ENCODE measurements around the gene DUSP11. TPM values are rescaled to one million over a fixed set of nuclear protein-coding genes. Genes with fewer than 3 reads are reported as not detected.

The DUSP11 gene
- total and polyA plus RNA-seq, 2 of the 13 experiments (the other 11 are each of a cell fraction or from before 2014, with no cell fraction given): 30.5 to 36.2 TPM

DNA sequence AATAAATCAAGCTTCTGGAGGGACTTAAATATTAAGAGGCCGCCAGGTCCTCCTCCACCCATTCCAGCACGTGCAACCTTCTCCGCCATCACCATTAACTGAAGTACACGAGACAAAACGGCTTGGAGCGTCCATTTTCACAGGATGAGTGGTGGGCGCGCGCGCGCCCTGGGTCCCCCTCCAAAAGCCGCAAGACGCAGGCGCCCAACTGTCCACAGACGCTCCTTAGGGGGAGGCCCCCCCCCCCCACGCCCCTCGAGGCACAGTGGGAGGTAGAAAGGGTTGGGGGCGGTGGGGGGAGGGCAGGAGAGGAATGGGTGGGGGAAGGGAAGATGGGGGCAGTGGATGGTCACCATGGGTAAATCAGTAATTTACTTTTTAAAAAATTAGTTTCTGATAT, 38.4 kb upstream of the DUSP11 start (continued):
- TF ChIP-seq, protein P1, sequence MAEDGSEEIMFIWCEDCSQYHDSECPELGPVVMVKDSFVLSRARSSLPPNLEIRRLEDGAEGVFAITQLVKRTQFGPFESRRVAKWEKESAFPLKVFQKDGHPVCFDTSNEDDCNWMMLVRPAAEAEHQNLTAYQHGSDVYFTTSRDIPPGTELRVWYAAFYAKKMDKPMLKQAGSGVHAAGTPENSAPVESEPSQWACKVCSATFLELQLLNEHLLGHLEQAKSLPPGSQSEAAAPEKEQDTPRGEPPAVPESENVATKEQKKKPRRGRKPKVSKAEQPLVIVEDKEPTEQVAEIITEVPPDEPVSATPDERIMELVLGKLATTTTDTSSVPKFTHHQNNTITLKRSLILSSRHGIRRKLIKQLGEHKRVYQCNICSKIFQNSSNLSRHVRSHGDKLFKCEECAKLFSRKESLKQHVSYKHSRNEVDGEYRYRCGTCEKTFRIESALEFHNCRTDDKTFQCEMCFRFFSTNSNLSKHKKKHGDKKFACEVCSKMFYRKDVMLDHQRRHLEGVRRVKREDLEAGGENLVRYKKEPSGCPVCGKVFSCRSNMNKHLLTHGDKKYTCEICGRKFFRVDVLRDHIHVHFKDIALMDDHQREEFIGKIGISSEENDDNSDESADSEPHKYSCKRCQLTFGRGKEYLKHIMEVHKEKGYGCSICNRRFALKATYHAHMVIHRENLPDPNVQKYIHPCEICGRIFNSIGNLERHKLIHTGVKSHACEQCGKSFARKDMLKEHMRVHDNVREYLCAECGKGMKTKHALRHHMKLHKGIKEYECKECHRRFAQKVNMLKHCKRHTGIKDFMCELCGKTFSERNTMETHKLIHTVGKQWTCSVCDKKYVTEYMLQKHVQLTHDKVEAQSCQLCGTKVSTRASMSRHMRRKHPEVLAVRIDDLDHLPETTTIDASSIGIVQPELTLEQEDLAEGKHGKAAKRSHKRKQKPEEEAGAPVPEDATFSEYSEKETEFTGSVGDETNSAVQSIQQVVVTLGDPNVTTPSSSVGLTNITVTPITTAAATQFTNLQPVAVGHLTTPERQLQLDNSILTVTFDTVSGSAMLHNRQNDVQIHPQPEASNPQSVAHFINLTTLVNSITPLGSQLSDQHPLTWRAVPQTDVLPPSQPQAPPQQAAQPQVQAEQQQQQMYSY (CRISPR knock-in tag; IDR thresholded peaks at IDR 0.05): no peak

DNA sequence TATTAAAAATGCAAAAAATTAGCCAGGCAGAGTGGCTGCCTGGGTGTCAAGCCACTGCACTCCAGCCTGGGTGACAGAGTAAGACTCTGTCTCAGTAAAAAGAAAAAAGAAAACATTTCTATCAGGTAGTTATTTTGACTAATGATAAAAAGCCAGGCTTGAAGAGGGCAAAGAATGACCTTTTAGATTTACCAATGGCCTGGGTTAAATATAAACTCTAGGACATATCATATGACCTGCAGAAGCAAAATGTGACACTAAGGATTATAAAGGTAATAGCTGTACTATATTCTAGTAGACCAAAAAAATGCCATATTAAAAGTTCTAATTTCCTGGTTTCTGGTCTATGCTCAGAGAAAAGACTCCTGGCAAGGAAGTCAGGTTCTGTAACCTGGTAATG, 32.7 kb upstream of the DUSP11 start:
- no peak overlapping the region for H3K27ac ChIP-seq (ENCODE audit: extremely low read length, insufficient read depth, low read length)
- no peak overlapping the region for H3K4me2 ChIP-seq (ENCODE audit: low read depth, low read length)
- H2AFZ ChIP-seq (ENCODE audit: low read length): no peak overlapping the region
- H3K27me3 ChIP-seq (ENCODE audit: control insufficient read depth in 1 of 2, insufficient read depth in 2 of 2, low read length in 2 of 2): peaks cover 0 to 15% of the 10 kb centered on the region in 2 experiments; a peak in 3 of 5 replicates
- H3K4me1 ChIP-seq (ENCODE audit: insufficient read depth, low read length): peaks cover 10% of the 10 kb centered on the region; the same call in 1 of the 2 replicates
- H4K20me1 ChIP-seq (ENCODE audit: insufficient read depth, low read length): no peaks in the 10 kb centered on the region
- no TSS peak for BruUV-seq (replicated peaks)
- TF ChIP-seq, protein P2, sequence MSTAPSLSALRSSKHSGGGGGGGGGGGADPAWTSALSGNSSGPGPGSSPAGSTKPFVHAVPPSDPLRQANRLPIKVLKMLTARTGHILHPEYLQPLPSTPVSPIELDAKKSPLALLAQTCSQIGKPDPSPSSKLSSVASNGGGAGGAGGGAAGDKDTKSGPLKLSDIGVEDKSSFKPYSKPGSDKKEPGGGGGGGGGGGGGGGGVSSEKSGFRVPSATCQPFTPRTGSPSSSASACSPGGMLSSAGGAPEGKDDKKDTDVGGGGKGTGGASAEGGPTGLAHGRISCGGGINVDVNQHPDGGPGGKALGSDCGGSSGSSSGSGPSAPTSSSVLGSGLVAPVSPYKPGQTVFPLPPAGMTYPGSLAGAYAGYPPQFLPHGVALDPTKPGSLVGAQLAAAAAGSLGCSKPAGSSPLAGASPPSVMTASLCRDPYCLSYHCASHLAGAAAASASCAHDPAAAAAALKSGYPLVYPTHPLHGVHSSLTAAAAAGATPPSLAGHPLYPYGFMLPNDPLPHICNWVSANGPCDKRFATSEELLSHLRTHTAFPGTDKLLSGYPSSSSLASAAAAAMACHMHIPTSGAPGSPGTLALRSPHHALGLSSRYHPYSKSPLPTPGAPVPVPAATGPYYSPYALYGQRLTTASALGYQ (CRISPR knock-in tag; IDR thresholded peaks at IDR 0.05): no peak
- TF ChIP-seq CAMTA2 (CRISPR knock-in tag; IDR thresholded peaks at IDR 0.05; ENCODE audit: borderline replicate concordance) (no peak), KAT8 (CRISPR knock-in tag; IDR thresholded peaks at IDR 0.05) (no peak)
- TF ChIP-seq, protein P3, sequence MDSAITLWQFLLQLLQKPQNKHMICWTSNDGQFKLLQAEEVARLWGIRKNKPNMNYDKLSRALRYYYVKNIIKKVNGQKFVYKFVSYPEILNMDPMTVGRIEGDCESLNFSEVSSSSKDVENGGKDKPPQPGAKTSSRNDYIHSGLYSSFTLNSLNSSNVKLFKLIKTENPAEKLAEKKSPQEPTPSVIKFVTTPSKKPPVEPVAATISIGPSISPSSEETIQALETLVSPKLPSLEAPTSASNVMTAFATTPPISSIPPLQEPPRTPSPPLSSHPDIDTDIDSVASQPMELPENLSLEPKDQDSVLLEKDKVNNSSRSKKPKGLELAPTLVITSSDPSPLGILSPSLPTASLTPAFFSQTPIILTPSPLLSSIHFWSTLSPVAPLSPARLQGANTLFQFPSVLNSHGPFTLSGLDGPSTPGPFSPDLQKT (CRISPR knock-in tag; IDR thresholded peaks at IDR 0.05; ENCODE audit: borderline replicate concordance): no peak
- CTCF ChIA-PET (ENCODE audit: low intra/inter-chr PET ratio, low total read pairs): no interaction called here
- ATAC-seq (no peak), DNase-seq (ENCODE audit: low spot score) (no peak), FAIRE-seq (no peak)
- intact Hi-C loops (cut with micrococcal nuclease; ENCODE audit: unreplicated experiment) (no loop called here), in situ Hi-C loops (cut with HindIII; ENCODE audit: extremely low pct_ligation_motif_present, low pct_unique_long_range_greater_than_20kb) (no loop called here)
- no peak overlapping the region for H3K4me3 ChIP-seq (replicated peaks in 1 of 3; ENCODE audit: insufficient read depth in 1 of 3, low read depth in 2 of 3, low read length in 3 of 3)
- H3K9me3 ChIP-seq (ENCODE audit: low read length): no peaks in the 10 kb centered on the region
- POLR2A ChIA-PET: no interaction called here
- H3K36me3 ChIP-seq (replicated peaks in 1 of 2; ENCODE audit: control insufficient read depth in 1 of 2, insufficient read depth in 2 of 2, low read length in 2 of 2): no peaks in the 10 kb centered on the region
- no peaks in the 10 kb centered on the region for H3K79me2 ChIP-seq (ENCODE audit: insufficient read depth, low read length)
- H3K9ac ChIP-seq (ENCODE audit: insufficient read depth, low read depth, low read length): no peak overlapping the region
